Gastroesophageal sphincter (tissue), 3 donors: ENCODE data around the gene TXNDC5.

Experiments used
- POLR2A ChIP-seq, 2 donors: fragments of 450-650 bp; IDR thresholded peaks; one replicate each; pipeline ENCODE4 v1.6.1; 2017; ENCODE audit warnings: antibody characterized with exemption in 2 of 2, mild to moderate bottlenecking in 2 of 2, moderate library complexity in 1 of 2
- TF ChIP-seq, protein P1 (sequence below), 4 experiments: fragments of 200-600 bp in 2 of 4; fragments of 450-650 bp in 2 of 4; sonication (generic) in 1 of 4; IDR thresholded peaks; one replicate each; pipeline ENCODE4 v1.5.1; 2017 to 2019; ENCODE audit warnings: antibody characterized with exemption in 4 of 4, mild to moderate bottlenecking in 2 of 4, moderate library complexity in 2 of 4

DNA sequence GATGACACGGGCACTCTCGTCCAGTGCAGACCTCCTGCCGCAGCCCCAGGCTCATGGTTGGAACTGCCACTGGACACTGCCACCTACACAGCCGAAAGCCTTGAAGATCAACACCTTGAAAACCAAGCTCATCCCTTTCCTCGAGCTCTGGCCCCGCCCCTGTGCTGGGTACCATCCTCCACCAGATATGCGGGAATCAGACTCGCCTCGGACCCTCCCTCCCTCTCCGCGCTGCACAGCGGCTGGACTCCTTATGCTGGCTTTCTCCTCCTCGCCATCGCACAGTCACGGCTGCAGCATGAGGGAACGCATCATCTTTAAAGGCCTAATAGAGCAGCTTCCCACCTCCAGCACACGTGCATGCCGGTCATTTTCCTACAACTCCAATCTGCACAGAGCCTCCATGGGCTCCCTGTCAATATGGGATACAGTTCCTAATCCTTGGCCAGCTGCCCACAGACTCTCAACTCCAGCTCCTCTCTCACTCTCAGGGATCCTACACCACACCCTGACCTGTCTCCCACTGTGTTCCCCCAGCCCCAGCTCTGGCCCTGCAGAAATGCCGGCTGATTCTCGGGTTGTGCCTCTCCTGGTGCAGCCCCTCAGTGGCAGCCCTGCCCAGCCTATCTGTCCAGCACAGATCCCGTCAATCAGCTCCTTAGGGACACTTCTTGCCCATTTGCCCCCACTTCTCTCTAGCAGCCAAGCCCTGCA lies 23.2 kb downstream of the TXNDC5 start:
- TF ChIP-seq POLR2A (IDR thresholded peaks at IDR 0.05), result no peak
- TF ChIP-seq, protein P1, sequence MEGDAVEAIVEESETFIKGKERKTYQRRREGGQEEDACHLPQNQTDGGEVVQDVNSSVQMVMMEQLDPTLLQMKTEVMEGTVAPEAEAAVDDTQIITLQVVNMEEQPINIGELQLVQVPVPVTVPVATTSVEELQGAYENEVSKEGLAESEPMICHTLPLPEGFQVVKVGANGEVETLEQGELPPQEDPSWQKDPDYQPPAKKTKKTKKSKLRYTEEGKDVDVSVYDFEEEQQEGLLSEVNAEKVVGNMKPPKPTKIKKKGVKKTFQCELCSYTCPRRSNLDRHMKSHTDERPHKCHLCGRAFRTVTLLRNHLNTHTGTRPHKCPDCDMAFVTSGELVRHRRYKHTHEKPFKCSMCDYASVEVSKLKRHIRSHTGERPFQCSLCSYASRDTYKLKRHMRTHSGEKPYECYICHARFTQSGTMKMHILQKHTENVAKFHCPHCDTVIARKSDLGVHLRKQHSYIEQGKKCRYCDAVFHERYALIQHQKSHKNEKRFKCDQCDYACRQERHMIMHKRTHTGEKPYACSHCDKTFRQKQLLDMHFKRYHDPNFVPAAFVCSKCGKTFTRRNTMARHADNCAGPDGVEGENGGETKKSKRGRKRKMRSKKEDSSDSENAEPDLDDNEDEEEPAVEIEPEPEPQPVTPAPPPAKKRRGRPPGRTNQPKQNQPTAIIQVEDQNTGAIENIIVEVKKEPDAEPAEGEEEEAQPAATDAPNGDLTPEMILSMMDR (IDR thresholded peaks at IDR 0.05), result no peak
